NCI-H446 (cell line): ENCODE data around the gene CSK.
A peak's percentile ranks its signal among the peaks of the same experiment; 100 is the strongest.

Experiments
- DNase-seq, 2 experiments: peaks; one replicate each; lab custom pipeline; 2025; lab: John Stamatoyannopoulos, UW

The CSK gene

GRCh38 chr15:74801311-74801997, 19.6 kb downstream of the CSK start:
- DNase-seq, result no peak

DNA sequence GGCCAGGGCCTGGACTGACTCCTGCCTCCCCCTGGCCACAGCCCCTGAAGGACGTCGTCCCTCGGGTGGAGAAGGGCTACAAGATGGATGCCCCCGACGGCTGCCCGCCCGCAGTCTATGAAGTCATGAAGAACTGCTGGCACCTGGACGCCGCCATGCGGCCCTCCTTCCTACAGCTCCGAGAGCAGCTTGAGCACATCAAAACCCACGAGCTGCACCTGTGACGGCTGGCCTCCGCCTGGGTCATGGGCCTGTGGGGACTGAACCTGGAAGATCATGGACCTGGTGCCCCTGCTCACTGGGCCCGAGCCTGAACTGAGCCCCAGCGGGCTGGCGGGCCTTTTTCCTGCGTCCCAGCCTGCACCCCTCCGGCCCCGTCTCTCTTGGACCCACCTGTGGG, 20.4 kb downstream of the CSK start:
- DNase-seq, result no peak

GRCh38 chr15:74802862-74803447, 21.1 kb downstream of the CSK start:
- no peak for DNase-seq

- DNase-seq, result no peak
Measured at GRCh38 chr15:74804935-74805334, 23.1 kb downstream of the CSK start.

DNA sequence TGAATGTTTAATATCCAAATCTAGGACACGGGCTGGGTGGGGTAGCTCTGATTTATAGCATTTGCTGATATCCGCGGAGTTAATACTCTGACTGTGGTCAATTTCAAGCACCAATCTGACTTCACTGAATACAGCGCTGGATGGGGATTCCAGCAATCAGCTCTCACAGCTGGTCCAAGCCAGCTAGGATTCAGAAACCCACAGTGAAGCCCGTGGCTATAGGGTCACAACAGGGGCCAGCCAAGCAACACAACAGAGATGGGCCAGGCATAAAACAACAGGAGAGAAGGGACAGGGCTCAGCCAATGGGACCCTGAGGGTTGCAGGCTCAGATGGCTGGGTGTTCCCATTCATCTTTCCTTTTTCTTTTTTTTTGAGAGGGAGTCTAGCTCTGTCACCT, 25.4 kb downstream of the CSK start:
- no peak for DNase-seq

DNA sequence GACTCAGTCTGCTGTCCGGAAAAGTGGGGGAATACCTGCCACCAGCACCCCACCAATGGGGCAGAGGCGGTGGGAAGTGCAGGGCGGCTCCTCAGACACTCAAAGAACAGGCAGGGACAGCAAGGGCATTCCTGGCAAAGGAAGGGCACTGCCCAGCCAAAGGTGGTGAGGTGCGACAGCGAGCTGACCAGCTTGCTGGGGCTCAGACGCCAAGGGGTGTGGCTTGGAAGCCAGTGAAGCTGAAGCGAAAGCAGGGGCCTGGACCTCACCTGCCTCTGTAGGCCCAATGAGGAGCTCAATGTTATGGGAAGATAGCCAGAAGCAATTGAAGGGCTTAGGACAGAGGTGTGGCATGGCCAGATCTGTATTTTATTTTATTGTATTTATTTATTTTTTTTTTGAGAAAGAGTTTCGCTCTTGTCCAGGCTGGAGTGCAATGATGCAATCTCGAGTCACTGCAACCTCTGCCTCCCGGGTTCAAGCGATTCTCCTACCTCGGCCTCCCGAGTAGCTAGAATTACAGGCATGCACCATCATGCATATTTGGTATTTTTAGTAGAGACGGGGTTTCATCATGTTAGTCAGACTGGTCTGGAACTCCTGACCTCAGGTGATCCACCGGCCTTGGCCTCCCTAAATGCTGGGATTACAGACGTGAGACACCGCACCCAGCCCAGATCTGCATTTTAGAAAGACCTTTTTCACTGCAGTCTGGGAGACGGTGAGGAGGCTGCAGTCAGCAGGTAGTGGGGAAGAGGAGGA, 26.4 kb downstream of the CSK start:
- no peak for DNase-seq

- DNase-seq, result no peak
Measured at GRCh38 chr15:74808840-74809229, 27.0 kb downstream of the CSK start.

- DNase-seq, result no peak
Measured at GRCh38 chr15:74809242-74809641, 27.4 kb downstream of the CSK start.

- DNase-seq, result no peak
Measured at GRCh38 chr15:74809956-74810355, 28.1 kb downstream of the CSK start.

DNA sequence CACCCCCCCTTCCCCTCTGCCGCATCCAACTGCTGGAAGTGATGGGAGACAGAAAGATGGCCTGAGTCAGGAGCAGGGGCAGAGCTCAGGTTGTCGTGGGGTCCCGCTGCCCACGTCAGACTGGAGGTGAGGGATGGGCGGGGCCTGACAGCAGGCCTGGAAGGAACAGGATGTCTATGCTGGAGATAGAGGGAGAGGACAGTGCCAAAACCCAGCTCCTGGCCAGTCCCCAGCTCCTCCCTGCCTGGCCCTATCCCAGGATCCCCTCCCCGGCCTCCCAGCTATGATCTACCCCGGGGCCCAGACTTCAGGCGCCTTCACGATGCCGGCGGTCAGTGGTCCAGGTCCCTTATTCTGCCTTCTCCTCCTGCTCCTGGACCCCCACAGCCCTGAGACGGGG, 30.7 kb downstream of the CSK start, which contains the start of gene LMAN1L:
LMAN1L (plus strand) TSS at position 303 of the 400 bp plus-strand sequence; CDS start at position 323, 20 bp downstream.
- DNase-seq, result peak in 1 of 2 experiments; percentile 76

DNA sequence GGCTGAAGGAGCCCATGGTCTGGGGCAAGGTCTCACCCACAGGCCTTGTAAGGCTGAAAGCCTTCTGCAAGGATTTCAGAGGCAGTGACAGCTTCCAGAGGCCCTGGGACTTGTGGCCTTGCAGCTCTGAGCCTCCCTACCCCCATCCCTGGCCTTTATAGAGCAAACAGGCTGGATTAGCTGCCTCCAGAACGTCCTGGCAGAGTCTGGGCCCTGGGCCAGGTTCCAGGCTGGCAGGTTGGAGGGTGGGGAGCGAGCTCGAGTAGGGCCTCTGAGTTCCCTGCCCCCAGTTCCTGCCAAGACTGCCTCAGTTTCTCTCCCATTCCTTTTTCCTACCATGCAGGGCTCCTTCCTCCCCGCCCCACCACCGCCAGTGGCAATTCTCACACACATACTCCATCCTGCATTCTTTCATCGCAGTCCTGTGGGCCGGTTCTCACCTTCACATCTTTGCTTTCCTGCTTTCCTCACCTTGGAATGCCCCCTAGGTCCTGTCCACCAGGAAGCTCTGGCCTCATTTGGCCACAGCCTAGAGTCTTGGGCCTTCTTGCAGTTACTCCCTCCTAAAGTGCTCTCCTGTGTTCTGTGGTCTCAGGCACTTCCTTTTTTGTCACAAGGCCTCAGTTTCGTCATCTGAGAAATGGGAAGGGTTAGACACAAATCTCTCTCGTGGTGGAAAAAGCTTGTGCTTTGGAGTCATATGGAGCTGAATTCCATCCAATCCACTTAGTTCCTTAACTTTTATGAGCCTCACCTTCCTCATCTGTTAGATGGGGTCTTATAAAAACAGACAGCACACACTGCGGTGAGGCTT, 33.4 kb downstream of the CSK start:
- DNase-seq, result peak; percentile 46 to 83

DNA sequence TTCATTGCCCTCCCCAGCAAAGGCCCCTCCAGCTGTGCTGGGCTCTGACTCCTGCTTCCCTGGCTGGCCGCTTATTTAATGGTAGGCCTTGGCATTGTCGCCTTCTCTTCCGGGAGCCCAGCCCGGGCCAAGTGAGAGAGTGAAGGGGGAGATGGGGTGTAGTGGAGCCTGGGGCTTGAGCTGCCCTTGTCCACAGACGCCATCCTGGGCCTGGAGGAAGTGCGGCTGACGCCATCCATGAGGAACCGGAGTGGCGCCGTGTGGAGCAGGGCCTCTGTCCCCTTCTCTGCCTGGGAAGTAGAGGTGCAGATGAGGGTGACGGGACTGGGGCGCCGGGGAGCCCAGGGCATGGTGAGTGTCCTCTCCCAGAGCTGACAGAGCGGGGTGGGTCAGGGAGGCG, 34.1 kb downstream of the CSK start:
- no peak for DNase-seq

DNA sequence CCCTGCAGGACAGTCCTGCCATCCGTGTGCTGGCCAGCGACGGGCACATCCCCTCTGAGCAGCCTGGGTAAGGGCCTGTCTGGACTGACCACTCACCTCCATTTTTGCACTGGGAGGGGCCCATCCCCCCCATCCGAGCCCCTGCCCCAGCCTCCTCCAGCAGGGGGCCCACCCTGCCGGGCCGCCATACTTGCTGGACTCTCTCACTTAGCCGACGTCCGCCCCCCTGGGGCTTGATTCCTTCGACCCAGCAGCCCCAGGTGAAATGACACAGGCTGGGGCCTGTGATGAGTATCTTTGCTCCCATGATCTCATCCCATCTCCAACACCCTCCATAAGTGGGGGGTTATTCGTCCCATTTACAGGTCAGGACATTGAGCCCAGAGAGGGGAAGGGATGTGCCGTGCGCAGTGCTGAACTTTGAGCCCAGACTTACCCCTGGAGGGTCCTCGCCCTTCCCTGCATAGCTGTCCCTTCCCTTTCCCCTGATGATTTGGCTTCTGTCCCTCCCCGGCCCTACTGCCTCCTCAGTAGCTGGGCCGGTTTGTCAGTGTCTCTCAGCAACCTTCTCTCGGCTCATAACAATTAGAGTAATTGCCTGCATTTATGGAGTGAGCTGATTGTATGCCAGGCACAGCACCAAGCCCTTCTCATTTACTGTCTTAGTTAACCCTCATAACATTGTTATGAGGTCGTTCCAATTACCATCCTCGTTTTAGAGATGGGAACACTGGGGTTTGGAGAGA, 34.9 kb downstream of the CSK start:
- no peak for DNase-seq

GRCh38 chr15:74817370-74817737, 35.5 kb downstream of the CSK start:
- DNase-seq, result no peak

DNA sequence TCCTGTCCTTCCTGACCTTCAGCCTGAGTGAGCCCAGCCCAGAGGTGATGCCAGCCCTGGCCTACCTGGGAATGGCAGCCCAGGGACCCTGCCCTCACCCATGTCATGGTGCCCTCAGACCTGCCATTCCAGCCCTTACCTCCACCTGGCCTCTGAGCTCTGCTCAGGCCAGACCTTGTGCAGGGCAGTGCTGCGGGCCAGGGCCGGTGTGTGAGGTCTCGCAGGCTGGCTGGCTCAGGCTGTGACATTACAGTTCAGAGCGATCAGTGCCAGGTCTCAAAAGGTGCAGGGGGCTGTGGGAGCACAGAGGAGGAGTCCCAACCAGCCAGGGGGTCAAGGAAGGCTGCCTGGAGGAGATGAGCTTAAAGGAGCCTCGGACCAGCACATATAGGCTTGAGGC, 38.2 kb downstream of the CSK start:
- no peak for DNase-seq

GRCh38 chr15:74821091-74821789, 39.4 kb downstream of the CSK start:
- peak in 1 of 2 experiments; percentile 68 for DNase-seq

GRCh38 chr15:74821790-74822158, 39.9 kb downstream of the CSK start:
- DNase-seq, result no peak

DNA sequence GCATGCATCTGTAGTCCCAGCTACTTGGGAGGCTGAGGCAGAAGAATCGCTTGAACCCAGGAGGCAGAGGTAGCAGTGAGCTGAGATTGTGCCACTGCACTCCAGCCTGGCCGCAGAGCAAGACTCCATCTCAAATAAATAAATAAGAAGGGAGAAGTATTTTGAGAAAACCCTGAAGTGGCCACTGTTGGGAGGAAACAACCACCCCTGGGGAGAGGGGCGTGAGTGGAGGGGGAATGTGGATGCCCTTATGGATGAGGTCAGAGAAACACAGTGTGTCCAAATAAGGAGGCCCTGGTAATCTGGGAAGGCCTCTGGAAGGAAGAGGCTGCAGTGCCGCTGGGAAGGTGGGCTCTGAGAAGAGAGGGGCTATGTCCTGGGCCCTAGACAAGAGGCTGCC, 40.4 kb downstream of the CSK start:
- no peak for DNase-seq

DNA sequence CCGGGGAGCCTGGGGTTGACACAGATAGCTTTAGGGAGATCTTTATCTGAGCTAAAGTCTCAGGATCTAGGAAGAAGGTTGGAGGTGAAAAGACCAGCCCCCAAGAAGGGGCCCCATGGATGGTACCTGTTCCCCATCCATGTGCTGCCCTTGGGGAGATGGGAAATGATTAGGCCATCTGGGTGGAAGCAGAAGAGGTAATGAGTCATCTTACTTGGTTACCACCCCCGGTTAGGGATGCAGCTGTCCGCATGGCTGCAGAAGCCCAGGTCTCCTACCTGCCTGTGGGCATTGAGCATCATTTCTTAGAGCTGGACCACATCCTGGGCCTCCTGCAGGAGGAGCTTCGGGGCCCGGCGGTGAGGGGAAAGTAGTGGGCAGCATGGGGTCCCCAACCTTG, 41.4 kb downstream of the CSK start:
- DNase-seq, result no peak

DNA sequence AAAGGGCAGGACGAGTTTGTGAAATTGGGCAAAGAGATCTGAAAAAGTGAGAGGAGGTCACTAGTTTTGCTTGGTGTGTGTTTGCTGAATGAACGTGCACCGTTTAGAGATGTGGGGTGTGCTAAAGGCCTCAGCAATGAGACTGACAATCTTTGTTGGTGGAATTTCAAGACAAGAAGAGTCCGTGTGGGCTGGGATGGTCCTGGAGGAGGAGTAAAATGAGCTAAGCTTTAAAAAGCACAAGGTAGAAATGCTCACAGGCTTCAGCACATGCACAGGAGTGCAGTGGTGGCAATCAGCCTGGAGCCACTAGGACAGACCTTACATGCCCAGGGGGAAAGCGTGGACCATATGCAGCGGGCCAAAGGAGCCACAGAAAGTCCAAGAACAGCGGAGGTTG, 43.1 kb downstream of the CSK start:
- DNase-seq, result no peak

- DNase-seq, result no peak
Measured at GRCh38 chr15:74825866-74826265, 44.0 kb downstream of the CSK start.
